HepG2 (cell line): ENCODE measurements around the gene RNF222.

ENCODE experiments used
- CHD4 ChIP-seq: fragments of 200-600 bp; sonication (generic); IDR thresholded peaks from 2 replicates; pipeline ENCODE4 v1.7.0; 2017; ENCODE audit warnings: mild to moderate bottlenecking, low read length, borderline replicate concordance
- CTCF ChIP-seq: sonication (generic); formaldehyde crosslinking; IDR thresholded peaks from 2 replicates; pipeline ENCODE4 v1.5.0; 2020; ENCODE audit warnings: mild to moderate bottlenecking, missing genetic modification reagents, moderate library complexity
- EP300 ChIP-seq, 3 experiments: sonication (generic) in 1 of 3; formaldehyde crosslinking in 1 of 3; IDR thresholded peaks; 2 replicates each; pipeline versions ENCODE4 v1.5.1 to v1.6.1; 2011 to 2020; ENCODE audit warnings: low read depth in 2 of 3, low read length in 2 of 3, borderline replicate concordance in 1 of 3, improper control_type of control experiment in 1 of 3, mild to moderate bottlenecking in 1 of 3, missing genetic modification reagents in 1 of 3, moderate library complexity in 1 of 3
- HNRNPK ChIP-seq: fragments of 200-400 bp; formaldehyde crosslinking; IDR thresholded peaks from 2 replicates; pipeline ENCODE4 v1.6.1; 2018; ENCODE audit warnings: low read length, low read depth, moderate library complexity, mild to moderate bottlenecking; ENCODE audit not compliant: poor library complexity, severe bottlenecking
- ISX ChIP-seq: sonication (generic); formaldehyde crosslinking; conservative IDR thresholded peaks from 2 replicates; pipeline ENCODE4 v1.5.0; 2020; ENCODE audit warnings: missing genetic modification reagents
- JUN ChIP-seq: sonication (generic); formaldehyde crosslinking; IDR thresholded peaks from 2 replicates; pipeline ENCODE4 v1.4.0; 2020; ENCODE audit warnings: mild to moderate bottlenecking, missing genetic modification reagents
- RFXANK ChIP-seq: IDR thresholded peaks from 2 replicates; pipeline ENCODE4 v1.6.1; 2016
- TRAFD1 ChIP-seq: sonication (generic); formaldehyde crosslinking; IDR thresholded peaks from 2 replicates; pipeline ENCODE4 v1.5.1; 2020; ENCODE audit warnings: missing genetic modification reagents, mild to moderate bottlenecking, borderline replicate concordance
- ZNF235 ChIP-seq: sonication (generic); formaldehyde crosslinking; IDR thresholded peaks from 2 replicates; pipeline ENCODE4 v1.8.1; 2023; ENCODE audit warnings: mild to moderate bottlenecking, missing genetic modification reagents, borderline replicate concordance
- ZNF256 ChIP-seq: sonication (generic); formaldehyde crosslinking; conservative IDR thresholded peaks from 2 replicates; pipeline ENCODE4 v1.4.0; 2020; ENCODE audit warnings: missing genetic modification reagents
- ZNF337 ChIP-seq: sonication (generic); formaldehyde crosslinking; IDR thresholded peaks from 2 replicates; pipeline ENCODE4 v1.5.1; 2020; ENCODE audit warnings: missing genetic modification reagents, low read depth, mild to moderate bottlenecking, borderline replicate concordance

- TF ChIP-seq CHD4 (no peak), HNRNPK (no peak), ZNF235 (no peak), ZNF256 (CRISPR knock-in tag) (no peak), TRAFD1 (no peak), JUN (CRISPR knock-in tag) (no peak), CTCF (CRISPR knock-in tag) (no peak), ISX (CRISPR knock-in tag) (no peak), EP300 (IDR thresholded peaks at IDR 0.05; ENCODE audit: low read depth in 2 of 2, low read length in 2 of 2) (no peak), EP300 (CRISPR knock-in tag; IDR thresholded peaks at IDR 0.05; ENCODE audit: borderline replicate concordance) (no peak), ZNF337 (CRISPR knock-in tag) (no peak), RFXANK (no peak)
These were observed 17.6 kb downstream of the RNF222 start for GRCh38 chr17:8380049-8380448.
